Fibroblast of skin of left quadriceps (primary cell): ENCODE results near the gene BRD3.

Source experiments
- DNase-seq, 2 experiments: peaks; one replicate each; pipeline ENCODE4 v3.0.0-alpha.2; 2013; ENCODE audit warnings: low read depth in 2 of 2

The BRD3 gene

DNA sequence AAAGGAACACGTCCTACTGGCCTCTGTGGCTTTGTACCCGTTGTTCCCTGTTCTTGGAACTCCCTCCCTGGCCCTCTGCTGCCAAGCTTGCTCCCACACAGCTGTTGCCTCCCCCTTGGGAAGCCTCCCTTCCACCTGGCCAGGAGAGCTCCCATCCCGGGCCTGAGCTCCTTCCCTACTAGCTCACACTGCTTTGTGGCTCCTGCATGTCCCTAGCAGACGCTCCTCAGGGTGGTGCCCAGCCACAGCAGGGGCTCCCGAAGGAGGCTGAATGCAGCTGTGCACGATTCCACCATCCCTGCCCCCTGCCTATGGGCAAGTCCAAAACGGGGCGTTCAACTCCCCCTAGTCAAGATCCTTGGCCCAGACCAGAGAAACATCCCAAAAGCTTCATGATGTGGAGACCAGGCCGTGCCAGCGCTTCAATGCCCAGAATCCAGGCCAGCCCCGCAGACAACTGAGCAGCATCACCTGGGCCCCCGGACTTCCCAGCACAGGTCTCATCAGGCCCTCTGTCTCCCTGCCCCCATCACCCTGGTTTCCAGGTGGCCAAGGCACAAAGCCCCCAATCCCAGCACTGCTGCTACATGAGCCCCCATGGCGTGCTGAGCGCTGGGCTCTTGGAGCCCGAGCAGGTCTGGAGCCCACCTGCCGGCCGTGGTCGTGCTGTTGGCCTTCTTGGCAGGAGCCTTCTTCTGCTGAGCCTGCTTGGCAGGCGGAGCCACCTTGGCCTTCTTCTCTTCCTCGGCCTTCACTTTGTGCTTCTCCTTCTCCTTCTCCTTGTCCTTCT, 28.2 kb downstream of the BRD3 start:
- no peak for DNase-seq

DNA sequence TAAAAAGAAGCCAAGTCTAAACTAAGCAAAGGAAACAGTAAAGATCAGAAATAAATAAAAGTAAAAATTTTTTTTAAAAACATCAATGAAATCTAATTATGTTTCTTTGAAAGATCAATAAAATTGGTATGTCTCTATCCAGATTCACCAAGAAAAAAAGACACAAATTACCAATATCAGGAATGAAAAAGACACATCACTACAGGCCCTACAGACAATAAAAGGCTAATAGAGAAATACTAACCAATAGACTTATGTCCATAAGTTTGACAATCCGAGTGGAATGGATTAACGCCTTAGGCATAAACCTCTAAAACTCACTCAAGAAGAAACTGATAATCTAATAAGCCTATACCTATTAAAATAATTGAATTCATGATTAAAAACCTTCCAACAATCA, 30.2 kb downstream of the BRD3 start:
- DNase-seq = no peak

DNA sequence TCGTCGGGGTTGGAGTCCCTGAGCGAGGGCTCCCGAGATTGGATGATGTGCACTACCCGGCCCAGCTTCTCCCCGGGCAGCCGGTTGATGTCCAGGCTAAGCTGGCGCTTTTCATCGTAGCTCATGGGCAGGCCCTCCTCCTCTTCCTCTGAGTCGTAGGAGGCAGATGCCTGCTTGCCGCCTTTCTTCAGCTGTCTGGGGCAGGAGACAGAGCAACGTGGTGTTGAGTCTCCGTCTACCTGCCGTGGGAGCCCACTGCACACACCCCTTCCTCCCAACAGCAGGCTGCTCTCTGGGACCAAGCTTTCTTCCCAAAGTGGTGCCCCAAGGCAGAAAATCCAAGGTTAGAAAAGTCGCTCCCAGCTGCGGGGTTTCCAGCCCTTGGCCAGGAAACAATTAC, 31.7 kb downstream of the BRD3 start:
- no peak for DNase-seq

DNA sequence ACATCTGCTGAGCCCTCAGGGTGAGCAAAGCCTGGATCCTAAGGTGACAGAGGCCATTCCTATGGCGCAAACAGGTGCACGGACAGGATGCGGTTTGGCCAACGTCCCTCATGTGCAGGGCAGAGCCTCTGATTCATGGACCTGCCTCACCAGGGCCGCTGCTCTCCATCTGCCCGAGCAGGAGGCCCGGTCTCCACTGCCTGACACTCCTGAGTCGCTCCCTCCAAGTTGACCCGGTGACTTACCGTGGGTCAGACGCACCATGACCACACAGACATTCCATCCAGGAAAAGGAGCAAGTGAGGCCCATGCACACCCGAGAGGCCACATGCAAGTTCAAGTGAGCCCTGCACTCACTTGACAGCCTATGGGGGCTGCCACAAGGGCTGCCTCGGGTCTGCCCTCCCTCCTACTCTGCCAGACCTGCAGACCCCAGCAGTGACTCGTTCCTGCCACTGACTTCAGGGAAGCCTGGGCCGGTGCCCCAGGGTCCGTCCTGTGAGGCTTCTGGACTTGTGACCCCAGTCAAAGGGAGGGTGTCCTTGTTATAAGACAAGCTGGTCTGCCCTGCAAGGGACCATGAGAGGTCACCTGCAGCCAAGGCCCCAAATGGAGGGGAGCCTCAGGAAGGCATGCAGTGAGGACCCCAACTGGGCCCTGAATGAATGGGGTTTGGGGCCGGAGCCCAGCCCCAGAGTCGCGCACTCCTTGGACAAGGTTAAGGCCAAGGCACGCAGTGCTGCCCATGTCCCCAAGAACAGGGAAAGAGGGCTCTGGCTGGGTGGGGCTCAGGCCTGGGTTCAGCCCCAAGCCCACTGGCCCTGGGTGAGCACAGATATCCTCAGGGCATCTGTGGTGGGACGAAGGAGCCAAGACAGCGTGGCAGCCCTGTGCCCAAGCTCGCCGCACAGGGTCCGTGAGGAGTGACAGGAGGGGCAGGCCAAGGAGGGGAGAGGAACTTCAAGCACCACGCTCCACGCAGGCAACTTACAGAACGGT, 32.5 kb downstream of the BRD3 start:
- DNase-seq = no peak

DNA sequence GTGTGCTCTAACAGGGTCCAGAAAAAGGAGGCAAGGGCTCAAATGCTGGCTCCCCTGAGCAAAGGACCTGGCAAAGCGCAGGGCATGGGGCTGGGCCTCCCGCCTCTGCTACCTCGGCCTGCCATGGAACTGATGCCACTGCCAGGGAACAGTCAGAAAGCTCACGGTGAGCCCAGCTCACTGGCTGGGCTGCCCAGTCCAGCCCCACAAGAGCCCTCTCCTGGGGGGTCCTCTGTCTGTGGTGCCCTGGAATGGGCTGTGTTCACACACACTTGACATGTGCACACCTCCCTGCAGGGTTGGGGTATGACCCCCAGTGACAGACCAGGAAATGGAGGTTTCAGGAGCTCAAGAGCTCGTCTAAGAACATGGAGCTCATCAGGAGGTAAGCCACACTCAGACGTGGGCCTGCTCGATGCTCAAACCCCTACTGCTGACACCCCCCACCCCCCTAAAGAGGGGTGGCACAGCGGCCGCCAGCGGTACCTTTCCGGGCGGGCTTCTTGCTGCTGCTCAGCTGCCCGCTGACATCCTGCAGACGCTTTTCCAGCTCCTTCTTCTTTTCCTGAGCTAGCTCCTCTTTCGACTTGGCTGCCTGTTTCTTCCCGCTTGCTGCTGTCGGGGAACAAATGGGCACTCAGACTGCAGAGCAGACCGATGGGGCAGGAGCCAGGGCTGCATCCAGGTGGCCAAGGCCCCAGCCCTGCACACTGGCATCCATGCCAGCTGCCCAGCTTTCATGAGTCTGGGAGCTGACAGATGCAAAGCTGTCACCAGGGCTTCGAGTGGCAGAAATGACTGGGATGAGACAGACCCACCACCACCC, 33.4 kb downstream of the BRD3 start:
- no peak for DNase-seq

DNA sequence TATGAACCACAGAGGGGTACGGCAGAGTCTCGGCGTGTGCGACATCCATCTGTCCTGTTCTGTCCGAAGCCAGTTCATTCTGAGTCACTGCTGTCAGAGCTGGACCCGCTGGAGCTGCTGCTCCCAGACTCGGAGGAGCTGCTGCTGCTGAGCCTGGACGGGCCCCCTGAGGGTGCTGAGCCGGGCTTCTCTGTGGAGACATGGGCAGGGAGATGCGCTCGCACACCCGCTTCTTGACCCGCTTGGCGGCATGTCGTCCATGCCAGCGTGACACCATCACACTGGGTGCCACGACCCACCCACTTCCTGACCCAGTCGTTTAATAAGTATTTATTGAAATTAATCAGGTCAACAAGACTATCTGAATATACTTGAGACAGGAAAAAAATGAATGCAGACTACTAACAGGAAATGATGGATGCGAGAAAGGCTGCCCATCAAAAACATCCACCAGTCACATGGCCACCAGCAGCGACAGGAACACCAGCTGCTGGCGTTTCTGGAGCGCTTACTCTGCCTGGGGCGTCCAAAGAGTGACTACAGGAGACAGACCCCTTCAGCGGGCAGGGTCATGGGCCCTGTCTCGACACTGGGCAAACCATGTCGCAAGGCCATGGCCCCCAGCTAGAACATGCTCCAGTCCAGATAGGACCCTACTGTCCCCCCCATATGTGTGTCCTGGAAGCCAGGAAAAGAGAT, 34.2 kb downstream of the BRD3 start:
- DNase-seq = no peak

DNA sequence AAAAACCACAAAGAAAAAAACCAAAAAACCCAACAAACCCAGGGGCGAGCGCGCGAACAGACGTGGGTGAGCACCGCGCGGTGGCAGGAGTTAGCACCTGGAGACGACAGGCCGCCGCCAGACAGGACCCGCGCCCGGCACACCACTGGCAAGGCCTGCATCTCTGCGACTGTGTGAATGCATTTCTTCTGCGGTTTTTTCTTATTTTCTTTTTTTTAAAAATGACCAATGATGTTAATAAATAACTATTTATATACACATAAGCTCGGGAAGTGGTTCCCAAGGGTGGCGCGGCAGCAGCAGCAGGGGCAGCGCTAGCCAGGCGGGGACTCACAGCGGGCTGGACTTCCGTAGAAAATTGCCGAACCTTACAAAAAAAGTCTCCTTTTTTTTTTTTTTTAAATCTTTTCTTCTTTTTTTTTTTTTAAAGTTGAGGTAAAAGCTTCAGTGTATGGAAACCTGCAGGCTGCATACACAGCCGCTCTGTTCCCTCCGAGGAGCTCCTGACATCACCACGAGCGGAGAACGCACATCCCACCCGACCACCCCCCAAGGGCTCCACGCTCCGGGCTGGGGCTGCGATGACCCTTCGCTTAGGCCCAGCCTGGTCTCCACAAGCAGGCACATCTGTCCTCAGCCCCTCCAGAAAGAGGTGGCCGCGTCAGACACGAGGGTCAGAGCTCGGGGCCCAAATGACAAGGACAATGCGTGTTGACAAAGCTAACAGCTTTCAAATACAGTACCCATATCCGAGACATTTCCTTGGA, 35.2 kb downstream of the BRD3 start:
- no peak for DNase-seq

DNA sequence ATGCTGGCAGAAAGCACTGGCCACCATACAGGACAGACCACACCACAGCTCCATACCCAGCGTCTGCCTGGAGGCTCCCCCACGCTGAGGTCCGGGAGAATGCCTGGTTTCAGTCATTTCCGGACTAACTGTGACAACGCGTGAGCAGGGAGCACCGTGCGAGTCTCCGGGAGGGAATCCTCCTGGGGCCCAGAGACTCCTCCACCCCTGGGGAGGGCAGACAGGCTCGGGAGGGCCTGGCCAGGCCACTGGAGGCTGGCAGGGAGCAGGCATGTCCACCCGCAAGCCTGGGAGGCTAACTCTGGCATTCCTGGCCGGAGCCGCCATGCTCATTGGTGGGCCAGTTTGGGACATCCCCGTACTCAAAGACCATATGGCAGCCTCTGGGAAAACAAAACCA, 36.0 kb downstream of the BRD3 start:
- no peak for DNase-seq

DNA sequence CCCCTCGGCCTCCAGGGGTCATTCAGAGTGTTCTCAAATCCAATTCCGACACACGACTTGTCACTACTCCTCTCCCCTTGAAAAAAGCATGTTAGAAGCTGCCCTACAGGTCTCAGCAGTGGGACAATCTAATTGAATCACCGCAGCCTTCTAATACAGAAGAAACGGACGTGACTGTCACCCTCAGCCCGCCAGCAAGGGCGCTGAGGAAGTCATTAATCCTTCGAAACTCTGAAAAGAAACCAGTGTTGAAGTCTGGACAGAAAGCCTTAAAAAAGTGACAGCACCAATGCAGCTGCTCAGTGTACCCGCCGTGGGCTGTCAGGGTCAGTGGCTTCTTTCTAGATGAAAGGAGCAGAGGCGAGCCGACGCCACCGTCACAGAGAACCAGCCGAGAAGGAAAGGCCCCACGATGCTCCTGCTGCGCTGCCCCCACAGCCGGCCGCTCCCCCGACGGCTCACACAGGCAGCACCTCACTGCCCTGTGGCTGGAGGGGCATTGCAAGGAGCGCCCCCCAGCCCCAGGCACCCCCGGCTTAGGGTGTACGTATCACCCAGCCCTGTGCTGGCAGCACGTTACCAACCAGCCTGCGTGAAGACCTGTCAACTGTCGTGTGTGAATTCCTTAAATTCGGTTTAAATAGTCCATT, 36.9 kb downstream of the BRD3 start:
- DNase-seq = no peak

DNA sequence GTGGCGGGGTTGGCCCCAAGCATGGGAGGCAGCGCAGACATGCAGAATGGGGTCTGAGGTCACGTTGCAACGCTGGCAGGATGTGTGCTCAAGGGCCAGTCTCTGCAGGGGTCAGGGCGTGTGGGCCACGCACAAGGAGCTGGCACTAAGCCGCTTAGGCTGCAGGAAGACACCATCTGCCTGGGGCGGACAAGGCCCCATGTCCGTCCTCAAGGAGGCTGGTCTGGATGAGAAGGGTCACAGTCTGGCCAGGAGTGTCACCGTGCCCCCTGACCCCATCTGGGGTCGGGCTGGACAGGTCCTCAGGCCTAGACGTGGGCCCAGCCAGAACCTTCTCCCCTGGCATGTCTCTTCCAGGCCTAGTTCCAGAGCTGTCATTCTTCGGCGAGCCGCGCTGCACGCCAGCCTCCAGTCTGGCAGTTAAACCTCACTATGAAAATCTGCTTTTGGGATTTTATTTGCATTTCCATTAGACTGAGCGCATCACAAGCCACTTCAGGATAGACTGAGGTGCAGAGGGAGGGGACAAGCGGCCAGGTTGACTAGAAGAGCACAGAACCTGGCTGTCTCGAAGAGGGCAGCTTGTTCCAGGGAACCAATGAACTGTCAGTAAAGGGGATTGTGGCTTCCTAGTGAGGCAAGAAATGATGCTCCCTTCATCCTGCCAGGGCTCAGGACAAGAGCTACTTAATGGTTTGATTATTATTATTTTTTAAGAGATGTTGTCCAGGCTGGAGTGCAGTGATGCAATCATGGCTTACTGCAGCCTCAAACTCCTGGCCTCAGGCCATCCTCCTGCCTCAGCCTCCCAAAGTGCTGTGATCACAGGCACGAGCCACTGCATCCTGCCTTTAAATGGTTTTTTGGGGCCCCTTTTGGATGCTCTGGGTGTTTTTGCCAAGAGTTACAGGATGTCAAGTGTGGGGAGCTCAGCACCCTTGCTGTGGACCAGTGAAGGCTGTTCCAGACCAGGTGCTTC, 38.3 kb downstream of the BRD3 start:
- DNase-seq = no peak

DNA sequence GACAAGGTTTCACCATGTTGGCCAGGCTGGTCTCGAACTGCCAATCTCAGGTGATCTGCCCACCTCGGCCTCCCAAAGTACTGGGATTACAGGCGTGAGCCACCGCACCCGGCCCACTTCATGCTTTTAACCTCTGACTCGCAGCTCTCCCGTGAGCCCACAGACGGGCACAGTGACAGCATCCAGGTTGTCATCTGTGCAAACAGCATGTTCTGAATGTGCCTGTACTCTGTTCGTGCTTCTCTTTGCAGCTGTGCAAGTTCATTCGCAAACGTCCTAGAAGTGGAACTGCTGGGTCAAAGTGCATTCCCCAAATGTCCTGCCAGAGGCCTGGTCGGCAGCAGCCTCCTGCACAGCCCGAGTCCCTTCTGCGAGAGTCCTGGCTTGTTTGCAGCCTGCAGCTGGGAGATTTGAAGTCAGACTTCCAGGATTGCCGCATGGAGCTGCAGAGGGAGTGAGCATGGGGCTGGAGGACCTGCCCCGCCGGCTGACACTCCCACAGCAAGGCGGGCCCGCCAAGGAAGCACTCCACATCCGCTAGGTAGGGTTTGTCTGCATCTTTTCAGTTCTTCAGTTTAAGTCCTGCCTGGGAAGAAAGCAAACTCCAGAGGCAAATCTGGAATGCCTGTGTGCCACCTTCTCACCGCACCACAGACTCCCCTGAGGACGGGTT, 39.1 kb downstream of the BRD3 start:
- no peak for DNase-seq

DNA sequence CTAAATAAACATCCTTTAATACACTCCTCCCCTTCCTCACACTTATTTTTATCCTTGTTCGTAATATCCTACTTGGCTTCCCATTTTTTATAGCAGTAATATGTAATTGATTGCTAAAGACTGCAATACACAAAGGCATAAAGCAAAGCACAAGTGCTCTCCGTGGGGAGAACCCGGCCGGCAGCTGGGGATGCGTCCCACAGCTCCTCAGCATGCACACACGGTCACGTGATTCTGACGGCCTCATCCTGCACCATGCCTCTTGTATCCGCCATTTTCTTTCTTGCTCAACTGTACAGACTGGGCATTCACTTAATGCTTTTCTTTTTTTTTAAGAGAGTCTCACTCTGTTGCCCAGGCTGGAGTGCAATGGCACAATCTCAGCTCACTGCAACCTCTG, 39.8 kb downstream of the BRD3 start:
- no peak for DNase-seq

DNA sequence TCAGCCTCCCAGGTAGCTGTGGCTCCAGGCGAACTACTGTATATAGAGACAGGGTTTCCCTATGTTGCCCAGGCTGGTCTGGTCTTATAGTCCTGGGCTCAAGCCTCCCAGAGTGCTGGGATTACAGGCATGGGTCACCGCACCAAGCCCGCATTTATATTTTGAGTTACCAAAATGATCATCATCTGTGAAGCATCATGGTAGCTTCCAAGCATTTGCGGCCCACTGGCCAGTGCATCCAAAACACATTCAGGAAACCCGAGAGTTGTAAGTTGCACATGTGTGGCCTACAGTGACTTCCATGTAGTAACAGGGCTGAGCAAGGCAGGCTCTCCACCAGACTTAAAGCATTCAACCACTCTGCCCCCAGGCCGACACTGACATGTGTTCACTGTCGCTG, 40.3 kb downstream of the BRD3 start:
- no peak for DNase-seq

DNA sequence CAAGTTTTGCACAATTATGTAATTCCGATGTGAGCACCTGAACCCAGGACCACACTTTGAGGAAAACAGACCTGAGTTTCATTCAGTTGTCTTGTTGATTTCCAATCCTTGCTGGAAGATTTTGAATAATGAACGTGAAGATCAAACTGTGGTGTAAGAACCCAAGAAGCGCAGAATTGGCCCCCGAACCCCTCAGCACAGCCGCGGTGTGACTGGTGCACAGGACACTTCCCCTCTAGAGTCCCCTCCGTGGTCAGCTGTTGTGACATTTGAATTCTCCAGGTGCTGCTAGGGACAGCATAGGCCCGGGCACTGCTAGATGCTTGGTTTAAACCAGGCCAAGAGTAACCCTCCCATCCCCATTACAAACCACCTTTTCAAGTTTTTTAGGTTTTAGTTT, 40.8 kb downstream of the BRD3 start:
- DNase-seq = no peak

DNA sequence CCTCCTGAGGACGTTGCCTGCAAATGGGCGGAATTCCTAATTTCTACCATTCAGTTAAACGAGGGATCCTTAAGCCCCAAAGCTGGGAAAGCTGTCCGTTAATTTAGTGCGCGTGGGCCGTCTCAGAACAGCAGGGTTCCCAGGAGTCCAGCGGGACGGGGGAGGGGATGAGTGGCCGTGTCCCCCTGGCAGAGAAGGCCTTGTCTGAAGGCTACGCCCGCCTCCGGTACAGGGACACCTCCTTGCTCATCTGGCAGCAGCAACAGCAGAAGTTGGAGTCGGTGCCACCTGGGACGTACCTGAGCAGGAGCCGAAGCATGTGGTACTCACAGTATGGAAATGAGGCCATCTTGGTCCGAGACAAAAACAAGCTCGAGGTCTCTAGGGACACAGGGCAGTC, 41.2 kb downstream of the BRD3 start:
- no peak for DNase-seq

DNA sequence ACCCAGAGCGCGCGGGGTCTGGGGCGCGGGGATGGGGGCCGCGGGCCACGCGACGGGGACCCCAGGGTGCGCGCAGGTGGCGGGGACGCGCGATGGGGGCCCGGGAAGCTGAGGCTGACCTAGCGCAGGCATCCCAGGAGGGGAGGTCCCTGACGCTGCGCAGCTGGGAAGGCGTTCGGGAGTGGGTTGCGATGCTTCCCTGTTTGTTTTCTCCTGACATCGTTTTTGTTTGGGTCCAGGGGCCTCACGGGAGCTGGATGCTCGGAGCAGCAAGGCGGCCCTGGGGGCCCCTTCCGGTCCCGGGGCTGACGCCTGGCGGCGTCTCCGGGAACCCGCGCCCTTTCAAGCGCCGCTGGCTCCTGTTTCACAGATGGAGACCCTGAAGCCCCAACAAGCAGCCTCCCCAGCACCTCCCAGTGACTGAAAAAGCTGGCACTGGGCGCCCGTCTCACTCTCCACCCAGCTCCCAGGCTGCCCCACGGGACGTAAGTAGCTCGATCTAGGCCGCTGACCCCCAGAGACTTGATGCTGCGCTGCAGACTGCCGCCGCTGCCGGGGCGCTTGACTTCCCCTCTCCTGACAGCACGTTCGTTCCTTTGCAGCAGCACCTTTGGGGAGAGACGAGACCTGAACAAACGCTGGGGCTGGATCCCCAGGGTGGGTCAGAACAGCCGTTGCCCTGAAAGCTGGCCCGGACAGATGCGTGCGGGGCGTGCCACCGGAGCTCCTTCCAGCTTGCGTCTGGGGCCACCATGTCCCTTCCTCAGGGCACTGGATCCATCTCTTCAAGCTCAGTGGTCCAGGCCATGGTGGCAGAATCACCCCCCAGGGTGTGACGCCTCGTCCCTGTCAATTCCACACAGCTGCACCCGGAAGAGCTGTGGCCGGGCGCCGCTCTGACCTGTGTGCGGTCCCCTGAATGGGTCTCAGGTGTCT, 42.0 kb downstream of the BRD3 start:
- DNase-seq = peak in 1 of 2 experiments; percentile 5
